ENCODE measurements around the gene CENPW. TPM values are rescaled to one million over a fixed set of nuclear protein-coding genes. Genes with fewer than 3 reads are reported as not detected.
A peak's percentile ranks its signal among the peaks of the same experiment; 100 is the strongest.

Gene CENPW
- total RNA-seq, 1 donor from 2014 or later, result 1.1 TPM

DNA sequence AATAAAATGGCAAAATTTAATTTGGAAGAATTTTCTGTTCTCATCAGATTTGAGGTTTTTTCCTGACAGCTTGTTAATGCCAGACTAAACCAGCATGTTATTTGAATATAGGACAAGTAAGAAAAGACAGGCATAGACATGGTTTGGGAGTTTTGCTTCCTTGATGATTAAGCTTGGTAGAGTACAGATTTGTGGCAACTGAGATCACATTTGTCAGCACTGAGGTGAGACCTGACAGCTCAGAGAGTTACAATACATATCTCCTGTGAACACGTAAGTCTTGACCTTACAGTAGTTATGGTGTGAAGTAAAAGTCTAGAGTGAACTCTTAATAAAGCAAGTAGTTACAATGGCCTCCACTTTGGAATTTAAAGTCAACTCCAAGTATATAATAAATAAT is 34.5 kb downstream of the CENPW start:
- peak; percentile 82 for DNase-seq (ENCODE audit: low read depth)
- H3K4me3 ChIP-seq (ENCODE audit: low read depth, low read length), result no peak overlapping the region
- FAIRE-seq, result no peak
- no peaks in the 10 kb centered on the region for H3K36me3 ChIP-seq (ENCODE audit: control insufficient read depth, insufficient read depth, low read length)
- H3K27me3 ChIP-seq (ENCODE audit: control insufficient read depth, insufficient read depth, low read length), result no peaks in the 10 kb centered on the region
- no peak for TF ChIP-seq CTCF (IDR thresholded peaks at IDR 0.05; ENCODE audit: insufficient read depth, low read length, severe bottlenecking)

- TF ChIP-seq CTCF (IDR thresholded peaks at IDR 0.05; ENCODE audit: insufficient read depth, low read length, severe bottlenecking), result no peak
- H3K27me3 ChIP-seq (ENCODE audit: control insufficient read depth, insufficient read depth, low read length), result no peaks in the 10 kb centered on the region
- H3K36me3 ChIP-seq (ENCODE audit: control insufficient read depth, insufficient read depth, low read length), result no peaks in the 10 kb centered on the region
- H3K4me3 ChIP-seq (ENCODE audit: low read depth, low read length), result no peak overlapping the region
- DNase-seq (ENCODE audit: low read depth) (no peak), FAIRE-seq (no peak)
Observed at GRCh38 chr6:126376682-126377081, 36.8 kb downstream of the CENPW start.

GRCh38 chr6:126377594-126378153 is 37.8 kb downstream of the CENPW start:
- no peak for DNase-seq (ENCODE audit: low read depth)
- no peak overlapping the region for H3K4me3 ChIP-seq (ENCODE audit: low read depth, low read length)
- no peak for TF ChIP-seq CTCF (IDR thresholded peaks at IDR 0.05; ENCODE audit: insufficient read depth, low read length, severe bottlenecking)
- H3K27me3 ChIP-seq (ENCODE audit: control insufficient read depth, insufficient read depth, low read length), result no peaks in the 10 kb centered on the region
- no peak for FAIRE-seq
- H3K36me3 ChIP-seq (ENCODE audit: control insufficient read depth, insufficient read depth, low read length), result no peaks in the 10 kb centered on the region

DNA sequence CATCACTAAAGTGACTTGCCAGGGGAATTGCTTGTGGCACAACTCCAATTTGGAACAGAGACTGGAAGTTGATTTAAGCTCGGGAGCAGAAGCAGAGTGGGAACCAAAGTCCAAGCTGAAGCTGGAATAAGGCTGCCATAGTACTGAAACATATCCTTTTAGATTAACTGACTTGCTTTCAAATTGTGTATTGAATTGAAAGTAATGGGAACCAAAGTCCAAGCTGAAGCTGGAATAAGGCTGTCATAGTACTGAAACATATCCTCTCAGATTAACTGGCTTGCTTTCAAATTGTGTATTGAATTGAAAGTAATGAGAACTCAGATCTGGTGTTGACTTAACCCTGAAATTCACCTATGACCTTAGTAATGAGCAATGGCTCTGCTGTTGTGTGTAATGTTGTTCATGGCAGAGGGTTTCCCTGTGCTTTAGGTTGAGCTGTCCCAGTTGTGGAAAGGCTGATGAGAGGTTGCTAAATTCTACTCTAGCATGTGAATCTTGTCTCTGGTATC is 40.2 kb downstream of the CENPW start:
- H3K36me3 ChIP-seq (ENCODE audit: control insufficient read depth, insufficient read depth, low read length), result no peaks in the 10 kb centered on the region
- no peak for TF ChIP-seq CTCF (IDR thresholded peaks at IDR 0.05; ENCODE audit: insufficient read depth, low read length, severe bottlenecking)
- no peak overlapping the region for H3K4me3 ChIP-seq (ENCODE audit: low read depth, low read length)
- no peaks in the 10 kb centered on the region for H3K27me3 ChIP-seq (ENCODE audit: control insufficient read depth, insufficient read depth, low read length)
- FAIRE-seq (no peak), DNase-seq (ENCODE audit: low read depth) (no peak)

- no peak for DNase-seq (ENCODE audit: low read depth)
- Histone ChIP-seq H3K36me3 (ENCODE audit: control insufficient read depth, insufficient read depth, low read length) (no peaks in the 10 kb centered on the region), H3K27me3 (ENCODE audit: control insufficient read depth, insufficient read depth, low read length) (no peaks in the 10 kb centered on the region), H3K4me3 (ENCODE audit: low read depth, low read length) (no peak overlapping the region)
- FAIRE-seq, result no peak
- no peak for TF ChIP-seq CTCF (IDR thresholded peaks at IDR 0.05; ENCODE audit: insufficient read depth, low read length, severe bottlenecking)
Observed at GRCh38 chr6:126381498-126381897, 41.6 kb downstream of the CENPW start.

GRCh38 chr6:126383203-126383602 is 43.3 kb downstream of the CENPW start:
- no peak overlapping the region for H3K4me3 ChIP-seq (ENCODE audit: low read depth, low read length)
- DNase-seq (ENCODE audit: low read depth) (no peak), FAIRE-seq (no peak)
- H3K36me3 ChIP-seq (ENCODE audit: control insufficient read depth, insufficient read depth, low read length), result no peaks in the 10 kb centered on the region
- H3K27me3 ChIP-seq (ENCODE audit: control insufficient read depth, insufficient read depth, low read length), result no peaks in the 10 kb centered on the region
- TF ChIP-seq CTCF (IDR thresholded peaks at IDR 0.05; ENCODE audit: insufficient read depth, low read length, severe bottlenecking), result no peak
